ENCODE measurements around the gene AMMECR1.

GRCh38 chrX:110173192-110174175 is 144.4 kb downstream of the AMMECR1 start:
- TF ChIP-seq CTCF (IDR thresholded peaks at IDR 0.05; ENCODE audit: poor library complexity, severe bottlenecking), result no peak
- TF ChIP-seq EZH2 (IDR thresholded peaks at IDR 0.05; ENCODE audit: borderline replicate concordance, insufficient read depth, low read length, poor library complexity, severe bottlenecking), result no peak
- TF ChIP-seq EP300 (conservative IDR thresholded peaks at IDR 0.05; ENCODE audit: poor library complexity, severe bottlenecking), result no peak
- TF ChIP-seq MXI1 (conservative IDR thresholded peaks at IDR 0.05; ENCODE audit: poor library complexity, severe bottlenecking), result no peak

Measured in neural cell (in vitro differentiated cells).